ENCODE results near the gene ATG7. TPM values are rescaled to one million over a fixed set of nuclear protein-coding genes. Genes with fewer than 3 reads are reported as not detected.

The ATG7 gene
- total and polyA plus RNA-seq, 9 donors: 10.2 to 54.5 (median 37.4) TPM

DNA sequence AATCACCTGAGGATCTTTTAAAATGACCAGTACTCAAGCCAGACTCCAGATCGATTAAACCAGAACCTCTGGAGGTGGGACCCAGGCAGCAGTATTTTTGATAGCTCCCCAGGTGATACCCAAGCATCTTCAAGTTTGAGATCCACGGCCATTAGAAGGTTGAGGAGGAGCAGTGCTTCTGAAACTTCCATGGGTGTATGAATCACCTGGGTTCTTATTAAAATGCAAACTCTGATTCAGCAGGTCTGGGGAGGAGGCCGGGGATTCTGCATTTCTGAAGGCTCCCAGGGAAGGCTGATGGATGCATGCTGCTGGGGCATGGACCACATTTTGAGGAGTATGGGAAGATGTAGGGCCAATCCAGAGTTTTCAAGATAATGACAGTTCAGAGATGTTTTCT lies 55.4 kb downstream of the ATG7 start:
- H3K4me3 ChIP-seq: no peak overlapping the region
- no peaks in the 10 kb centered on the region for H3K4me1 ChIP-seq (ENCODE audit: insufficient read depth)
- H3K9me3 ChIP-seq: no peaks in the 10 kb centered on the region
- DNase-seq: no peak
- no peaks in the 10 kb centered on the region for H3K27me3 ChIP-seq
- no peaks in the 10 kb centered on the region for H3K36me3 ChIP-seq
- 98 to 100% (median 99%) methylated on average over 3 of the region's 3 CpGs for WGBS, 3 donors
- intact Hi-C loops (cut with DNase I): loop anchor here in 1 of 4 donors (10.0 kb wide), 1 partner anchor 263 kb away; no protein-coding TSS in a partner anchor
- TF ChIP-seq EP300 (IDR thresholded peaks at IDR 0.05) (no peak), POLR2A (IDR thresholded peaks at IDR 0.05) (no peak)
- TF ChIP-seq, protein P1, sequence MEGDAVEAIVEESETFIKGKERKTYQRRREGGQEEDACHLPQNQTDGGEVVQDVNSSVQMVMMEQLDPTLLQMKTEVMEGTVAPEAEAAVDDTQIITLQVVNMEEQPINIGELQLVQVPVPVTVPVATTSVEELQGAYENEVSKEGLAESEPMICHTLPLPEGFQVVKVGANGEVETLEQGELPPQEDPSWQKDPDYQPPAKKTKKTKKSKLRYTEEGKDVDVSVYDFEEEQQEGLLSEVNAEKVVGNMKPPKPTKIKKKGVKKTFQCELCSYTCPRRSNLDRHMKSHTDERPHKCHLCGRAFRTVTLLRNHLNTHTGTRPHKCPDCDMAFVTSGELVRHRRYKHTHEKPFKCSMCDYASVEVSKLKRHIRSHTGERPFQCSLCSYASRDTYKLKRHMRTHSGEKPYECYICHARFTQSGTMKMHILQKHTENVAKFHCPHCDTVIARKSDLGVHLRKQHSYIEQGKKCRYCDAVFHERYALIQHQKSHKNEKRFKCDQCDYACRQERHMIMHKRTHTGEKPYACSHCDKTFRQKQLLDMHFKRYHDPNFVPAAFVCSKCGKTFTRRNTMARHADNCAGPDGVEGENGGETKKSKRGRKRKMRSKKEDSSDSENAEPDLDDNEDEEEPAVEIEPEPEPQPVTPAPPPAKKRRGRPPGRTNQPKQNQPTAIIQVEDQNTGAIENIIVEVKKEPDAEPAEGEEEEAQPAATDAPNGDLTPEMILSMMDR (IDR thresholded peaks at IDR 0.05): no peak
- H3K27ac ChIP-seq: no peak overlapping the region

DNA sequence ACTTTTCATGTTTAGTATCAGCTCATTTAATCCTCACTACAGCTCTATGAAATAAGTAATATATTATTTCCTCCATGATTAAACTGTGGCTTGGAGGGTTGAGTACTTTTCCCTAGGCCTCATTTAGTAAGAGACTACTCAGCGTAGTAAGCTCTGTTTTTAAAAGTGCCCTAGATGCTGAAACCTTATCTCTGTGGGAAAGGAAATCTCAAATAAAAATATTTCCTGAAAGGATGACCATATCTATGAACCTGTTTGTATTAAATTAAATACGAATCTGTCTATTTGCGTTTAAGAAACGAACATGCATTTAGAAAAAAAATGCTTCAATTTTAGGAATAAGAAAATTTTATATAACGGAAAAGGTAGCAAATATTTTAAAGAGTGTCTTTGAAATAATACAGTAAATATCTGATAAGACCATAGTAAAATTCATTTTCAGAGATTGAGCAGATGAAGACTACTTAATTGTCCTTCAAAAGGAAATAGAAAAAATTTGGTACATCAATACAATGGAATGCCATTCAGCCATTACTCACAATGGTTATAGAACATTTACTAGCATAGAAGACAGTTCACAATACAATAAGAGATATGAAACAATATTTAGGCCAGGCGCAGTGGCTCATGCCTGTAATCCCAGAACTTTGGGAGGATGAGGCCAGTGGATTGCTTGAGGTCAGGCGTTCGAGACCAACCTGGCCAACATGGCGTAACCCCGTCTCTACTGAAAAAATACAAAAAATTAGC lies 56.2 kb downstream of the ATG7 start:
- H3K4me3 ChIP-seq: no peak overlapping the region
- H3K36me3 ChIP-seq: no peaks in the 10 kb centered on the region

DNA sequence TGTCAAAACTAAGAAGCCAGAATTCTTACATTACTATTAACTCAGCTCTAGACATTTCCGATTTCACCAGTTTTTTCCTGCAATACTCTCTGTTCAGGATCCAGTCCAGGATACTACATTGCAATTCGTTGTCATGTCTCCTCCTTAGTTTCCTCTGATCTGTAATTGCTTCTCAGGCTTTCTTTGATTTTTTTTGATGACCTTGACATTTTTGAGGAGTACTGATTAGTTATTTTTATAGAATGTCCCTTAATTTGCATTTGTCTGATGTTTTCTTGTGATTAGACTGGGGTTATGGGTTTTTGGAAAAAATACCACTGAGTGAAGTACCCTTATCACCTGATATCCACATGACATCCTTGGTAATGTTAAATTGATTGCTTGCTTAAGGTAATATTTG lies 57.6 kb downstream of the ATG7 start:
- intact Hi-C loops (cut with DNase I): loop anchor here (10.0 kb wide), 3 partner anchors 175 to 565 kb away; partner anchors contain the start of gene HRH1 (in 2 of the 4)
- H3K27me3 ChIP-seq: no peaks in the 10 kb centered on the region
- H3K36me3 ChIP-seq: no peaks in the 10 kb centered on the region
- H3K9me3 ChIP-seq: no peaks in the 10 kb centered on the region
- WGBS, 3 donors: 51 to 63% (median 56%) methylated on average over 2 of the region's 2 CpGs
- H3K4me1 ChIP-seq (ENCODE audit: insufficient read depth): no peaks in the 10 kb centered on the region
- no peak overlapping the region for H3K27ac ChIP-seq
- no peak for DNase-seq
- H3K4me3 ChIP-seq: no peak overlapping the region
- TF ChIP-seq EP300 (IDR thresholded peaks at IDR 0.05) (no peak), POLR2A (IDR thresholded peaks at IDR 0.05) (no peak)
- TF ChIP-seq, protein P1 (IDR thresholded peaks at IDR 0.05): no peak

More for the DNA sequence above, 56.2 kb downstream of the ATG7 start:
- 88 to 94% (median 93%) methylated on average over 10 of the region's 10 CpGs for WGBS, 3 donors
- Histone ChIP-seq H3K27ac (no peak overlapping the region), H3K27me3 (no peaks in the 10 kb centered on the region), H3K9me3 (no peaks in the 10 kb centered on the region), H3K4me1 (ENCODE audit: insufficient read depth) (no peaks in the 10 kb centered on the region)
- intact Hi-C loops (cut with DNase I): loop anchor here in 1 of 4 donors (10.0 kb wide), 1 partner anchor 264 kb away; no protein-coding TSS in a partner anchor
- TF ChIP-seq, protein P1 (IDR thresholded peaks at IDR 0.05): no peak
- TF ChIP-seq EP300 (IDR thresholded peaks at IDR 0.05) (no peak), POLR2A (IDR thresholded peaks at IDR 0.05) (no peak)
- no peak for DNase-seq

DNA sequence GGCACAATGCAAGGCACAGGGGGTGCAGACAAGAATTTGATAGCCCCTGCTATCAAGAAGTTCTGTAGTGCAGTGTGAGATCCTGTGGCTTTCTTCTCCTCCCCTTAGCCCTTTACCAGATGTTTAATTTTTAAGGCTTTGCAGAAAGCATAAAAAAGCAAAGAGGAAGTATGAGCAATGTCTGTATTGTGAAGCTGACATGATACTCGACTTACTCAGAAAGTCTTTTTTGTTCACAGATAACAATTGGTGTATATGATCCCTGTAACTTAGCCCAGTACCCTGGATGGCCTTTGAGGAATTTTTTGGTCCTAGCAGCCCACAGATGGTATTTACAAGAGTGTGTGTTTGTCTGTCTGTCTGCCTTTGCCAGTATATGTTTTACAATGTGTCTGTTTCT lies 58.9 kb downstream of the ATG7 start:
- Histone ChIP-seq H3K9me3 (no peaks in the 10 kb centered on the region), H3K4me1 (ENCODE audit: insufficient read depth) (no peaks in the 10 kb centered on the region), H3K4me3 (no peak overlapping the region), H3K36me3 (no peaks in the 10 kb centered on the region), H3K27ac (no peak overlapping the region), H3K27me3 (no peaks in the 10 kb centered on the region)
- DNase-seq: no peak
- TF ChIP-seq POLR2A (IDR thresholded peaks at IDR 0.05) (no peak), EP300 (IDR thresholded peaks at IDR 0.05) (no peak)
- TF ChIP-seq, protein P1 (IDR thresholded peaks at IDR 0.05): no peak
- WGBS, 3 donors: 28 to 57% (median 42%) methylated on average over 1 of the region's 1 CpG
- intact Hi-C loops (cut with DNase I): loop anchor here in 3 of 4 donors (10.0 kb wide), 2 partner anchors 176 to 566 kb away; partner anchors contain the start of gene HRH1 (in 2 of the 3)
